Lower leg skin (tissue), 3 donors: Measurements from ENCODE around the gene PTPRN2.

Source experiments
- CTCF ChIP-seq, 3 donors: fragments of 450-650 bp; IDR thresholded peaks; one replicate each; pipeline ENCODE4 v1.5.1; 2016; ENCODE audit warnings: antibody characterized with exemption in 3 of 3, mild to moderate bottlenecking in 3 of 3, moderate library complexity in 2 of 3
- POLR2A ChIP-seq, 2 donors: fragments of 450-650 bp; IDR thresholded peaks; one replicate each; pipeline ENCODE4 v1.6.1; 2016 to 2017; ENCODE audit warnings: antibody characterized with exemption in 2 of 2, mild to moderate bottlenecking in 1 of 2, moderate library complexity in 1 of 2

GRCh38 chr7:157946398-157947060 is 641.1 kb downstream of the PTPRN2 start:
- TF ChIP-seq CTCF (IDR thresholded peaks at IDR 0.05): no peak
- no peak for TF ChIP-seq POLR2A (IDR thresholded peaks at IDR 0.05)
